Stimulated activated CD4-positive, alpha-beta T cell treated with anti-CD3 and anti-CD28 coated beads, TNF-alpha, amount 100 ng/mL, for 24 hours (primary cell): ENCODE data around the gene FOXA1.

ENCODE experiments used
- DNase-seq, 3 experiments: peaks; one replicate each; pipeline ENCODE4 v3.0.0-alpha.2; 2020; ENCODE audit warnings: low read depth in 3 of 3

FOXA1 gene

DNA sequence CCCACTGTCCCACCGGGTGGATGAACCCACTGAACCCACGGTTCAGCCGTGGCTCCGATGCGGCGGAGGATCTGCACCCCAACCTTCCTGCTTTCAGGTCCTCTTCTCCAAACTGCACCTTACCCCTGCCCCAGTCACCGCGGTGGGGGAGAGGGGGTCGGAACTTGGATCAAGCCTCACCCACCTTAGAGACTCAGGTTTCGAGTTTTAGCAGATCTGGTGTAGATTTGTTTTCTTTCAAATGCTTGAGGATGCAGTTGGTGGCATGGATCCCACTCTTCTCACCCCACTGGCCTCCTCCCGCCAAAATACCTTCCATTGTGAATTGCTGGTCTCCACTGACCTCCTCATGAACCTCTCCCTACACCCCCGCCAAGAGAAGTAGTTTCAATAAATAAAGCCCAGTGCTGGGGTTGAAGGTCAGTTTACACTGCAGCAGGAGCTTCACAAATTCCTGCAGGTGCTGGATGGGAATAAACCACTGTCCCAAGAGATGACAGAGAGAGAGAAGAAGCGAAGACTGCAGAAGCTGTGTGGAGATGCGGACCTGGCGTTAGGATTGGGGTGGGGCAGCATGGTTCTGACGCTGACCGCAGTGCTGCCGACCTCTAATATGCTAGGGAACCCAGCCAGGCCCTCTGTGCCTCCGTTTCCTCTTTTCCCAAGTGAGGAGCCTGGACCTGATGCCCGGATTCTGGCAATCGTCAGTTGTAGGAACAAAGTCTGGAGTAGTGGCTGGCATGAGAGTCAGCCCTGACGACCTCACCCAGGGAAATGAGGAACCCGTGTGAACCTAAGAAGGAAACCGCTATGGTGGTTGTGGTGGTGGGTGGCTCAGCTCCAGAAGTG, 7.8 kb upstream of the FOXA1 start:
- DNase-seq, result no peak

DNA sequence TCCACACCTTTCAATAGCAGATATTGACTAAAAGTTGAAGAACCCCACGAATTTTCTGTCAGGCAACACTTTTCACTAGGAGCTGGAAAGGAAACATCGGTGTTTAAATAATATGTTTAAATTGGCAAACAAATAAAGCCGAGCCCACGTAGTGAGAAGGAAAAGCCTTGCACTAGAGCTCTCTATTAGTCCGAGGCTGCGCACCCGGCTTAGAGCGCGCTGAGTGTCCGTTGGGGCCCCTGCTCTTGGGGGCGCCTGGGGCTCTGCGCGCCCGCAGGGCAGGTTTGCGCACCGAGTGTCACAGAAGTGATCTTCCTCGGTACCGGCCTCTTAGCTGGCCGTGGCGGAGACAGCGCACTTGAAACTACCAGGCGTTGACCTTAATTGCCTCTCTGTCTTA, 6.8 kb upstream of the FOXA1 start:
- no peak for DNase-seq

DNA sequence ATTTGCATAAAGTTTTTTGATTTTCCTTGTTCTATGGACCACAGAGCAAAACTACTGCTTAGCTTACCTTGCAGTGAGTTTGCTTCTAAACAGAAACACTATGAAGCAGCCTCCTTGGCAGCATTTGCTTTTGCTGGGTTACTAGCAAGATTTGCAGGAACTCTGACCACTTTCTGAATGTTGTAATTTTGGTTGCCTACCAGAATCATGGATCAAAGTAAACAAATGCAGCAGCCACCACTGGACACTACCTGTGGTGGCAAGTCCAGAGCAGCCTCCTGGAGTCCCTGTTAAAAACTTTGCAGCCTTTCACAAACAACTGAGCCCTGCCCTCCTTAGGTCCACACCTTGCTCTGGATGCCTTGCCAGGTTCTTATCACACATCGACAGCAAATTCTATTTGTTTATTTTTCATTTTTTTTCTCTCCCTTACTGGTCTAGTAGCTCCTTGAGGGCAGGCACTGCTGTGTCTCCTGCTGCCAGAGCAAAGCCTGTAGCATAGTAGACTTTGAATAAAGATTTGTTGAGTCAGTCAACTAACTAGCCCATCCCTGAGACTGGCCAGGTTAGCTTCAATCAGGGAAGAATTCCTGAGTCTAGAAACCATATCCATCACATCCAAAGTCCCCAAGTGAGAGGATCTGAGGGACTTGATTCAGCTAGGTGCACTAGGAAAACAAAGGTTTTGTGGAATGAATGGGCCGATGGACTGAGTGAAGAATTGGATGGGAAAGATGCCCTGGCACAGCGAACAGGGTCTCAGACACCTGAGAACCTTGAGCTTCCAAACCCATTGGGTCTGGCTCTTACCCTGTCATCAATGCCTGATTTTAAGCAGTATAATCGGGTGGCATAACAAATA, 6.1 kb upstream of the FOXA1 start:
- no peak for DNase-seq

DNA sequence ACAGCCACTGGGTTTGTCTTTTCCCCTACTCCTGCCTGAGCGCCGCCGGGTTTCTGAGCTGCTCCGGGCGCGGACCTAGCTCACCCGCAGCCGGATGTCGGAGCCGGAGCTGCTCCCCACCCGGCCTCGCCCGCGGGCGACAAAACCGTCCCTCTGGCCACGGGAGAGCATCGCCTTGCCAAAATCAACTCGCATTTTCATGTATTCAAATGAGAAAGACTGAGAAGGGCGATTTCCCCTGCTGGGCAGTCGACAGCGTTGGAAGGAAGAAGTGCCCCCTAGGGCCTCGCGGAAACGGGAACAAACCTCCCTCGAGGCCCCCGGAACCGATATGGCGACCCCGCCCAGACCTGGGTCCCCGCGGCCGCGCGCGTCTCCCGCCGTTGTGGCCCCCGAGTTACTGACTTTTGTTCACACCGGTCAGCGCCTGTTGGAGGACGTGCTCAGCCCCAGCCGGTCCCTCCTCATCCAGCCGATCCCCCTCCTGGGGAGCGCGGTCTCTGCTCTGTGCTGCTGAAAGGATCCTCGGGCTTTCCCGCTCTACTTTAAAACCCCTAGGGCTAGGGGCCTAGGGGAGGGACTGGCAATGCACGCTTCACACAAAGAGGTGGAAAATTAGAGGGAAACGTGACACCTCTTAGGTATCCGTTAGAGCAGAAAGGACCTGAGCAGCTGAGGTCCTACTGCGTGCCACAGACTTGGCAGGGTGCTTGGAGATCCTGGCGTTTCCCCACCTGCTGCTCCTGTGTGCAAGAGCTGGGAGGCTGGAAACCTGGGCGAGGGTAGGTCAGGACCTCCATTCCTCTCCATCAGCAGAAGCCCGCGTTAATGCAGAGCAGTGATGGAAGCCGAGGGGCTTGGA, 4.7 kb upstream of the FOXA1 start:
- DNase-seq, result no peak

DNA sequence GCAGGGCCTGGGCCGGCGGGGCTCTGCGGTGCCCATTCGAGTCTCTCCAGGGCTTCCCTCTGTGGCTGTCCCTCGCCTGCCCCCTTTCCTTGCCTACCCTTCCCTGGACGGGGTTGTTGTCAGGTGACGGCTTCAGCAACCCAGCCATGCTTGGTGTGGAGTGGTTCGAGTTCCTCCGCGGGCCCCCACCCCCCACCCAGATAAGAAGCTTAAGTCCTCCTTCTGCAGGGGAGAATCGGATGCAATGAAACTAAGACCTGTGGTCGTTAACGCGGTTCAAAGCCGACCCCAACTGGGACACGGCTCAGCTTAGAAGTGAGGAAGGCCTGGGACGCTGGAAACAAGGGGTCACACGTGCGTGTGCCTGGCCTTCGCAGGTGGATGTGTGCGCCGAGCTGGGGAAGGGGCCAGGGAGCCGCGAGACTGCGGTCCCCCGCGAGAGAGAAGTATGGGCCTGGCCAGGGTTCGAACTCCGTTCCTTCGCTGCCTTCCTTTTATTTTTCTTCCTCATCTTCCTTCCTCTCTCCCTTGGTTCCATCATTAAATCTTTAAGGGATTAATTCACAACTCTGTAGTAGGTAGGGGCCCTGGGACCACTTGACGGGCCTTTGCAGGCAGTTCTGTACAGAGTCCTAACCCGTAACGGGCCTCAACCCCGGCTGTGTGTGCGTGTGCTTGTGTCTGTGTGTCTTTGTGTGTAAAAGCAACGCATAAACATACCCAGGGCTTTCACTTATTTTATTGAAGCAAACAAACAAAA, 3.9 kb upstream of the FOXA1 start:
- DNase-seq, result no peak

DNA sequence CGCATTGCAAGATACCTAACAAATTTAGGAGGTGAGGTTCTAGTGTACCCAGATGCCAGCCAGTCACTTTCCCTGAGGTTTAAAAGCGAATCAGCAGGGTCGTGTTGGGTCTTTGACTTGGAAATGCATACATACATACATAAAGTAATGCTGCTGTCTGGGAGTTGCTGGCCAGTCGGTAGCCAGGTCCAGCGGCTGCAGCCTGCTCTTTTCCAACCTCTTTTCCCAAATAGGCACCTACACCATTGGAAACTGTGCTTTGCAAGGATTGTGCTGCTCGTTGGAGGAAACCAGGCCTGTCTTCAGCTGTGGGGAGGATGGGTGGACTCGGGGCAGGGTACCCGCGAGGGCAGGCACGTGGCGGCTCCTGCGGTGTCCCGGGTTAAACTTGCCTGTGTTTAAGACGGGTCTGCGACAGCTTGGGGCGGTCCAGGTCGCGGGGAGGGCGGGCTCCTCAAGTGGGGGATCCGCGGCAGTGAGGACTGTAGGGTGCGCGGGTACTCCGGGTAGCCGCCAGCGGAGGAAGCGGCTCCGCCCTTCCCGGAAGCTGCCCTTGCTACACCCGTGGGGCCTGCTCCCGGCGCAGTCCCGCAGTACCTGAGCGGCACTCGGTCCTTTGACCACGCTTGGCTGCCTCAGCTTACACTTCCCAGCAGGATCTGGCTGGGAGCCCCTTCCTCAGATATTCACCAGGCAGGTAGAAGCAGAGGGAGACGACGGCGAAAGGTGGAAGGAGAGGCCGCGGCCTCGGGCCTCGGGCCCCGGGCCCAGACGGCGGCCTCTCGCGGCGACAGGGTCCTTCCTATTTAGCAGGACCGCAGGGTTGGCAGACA, 3.1 kb upstream of the FOXA1 start:
- no peak for DNase-seq

DNA sequence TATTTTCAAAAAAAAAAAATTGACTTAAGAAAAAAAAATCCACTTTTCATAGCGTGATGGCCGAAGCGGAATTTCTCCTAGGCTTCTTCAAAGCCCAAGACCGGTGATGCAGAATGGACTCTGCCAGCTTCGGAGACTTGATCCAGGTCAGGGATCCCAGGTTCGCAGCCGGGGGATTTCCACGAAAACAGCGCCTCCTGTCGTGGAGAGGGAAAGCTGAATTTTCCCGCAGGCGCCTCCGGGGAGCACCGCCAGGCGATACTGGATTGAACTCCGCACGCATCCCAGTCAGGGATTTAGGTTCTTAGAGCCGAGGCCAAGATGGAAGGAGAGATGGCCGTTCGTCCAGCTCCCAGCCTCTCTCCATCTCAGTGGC, 2.5 kb upstream of the FOXA1 start:
- no peak for DNase-seq

DNA sequence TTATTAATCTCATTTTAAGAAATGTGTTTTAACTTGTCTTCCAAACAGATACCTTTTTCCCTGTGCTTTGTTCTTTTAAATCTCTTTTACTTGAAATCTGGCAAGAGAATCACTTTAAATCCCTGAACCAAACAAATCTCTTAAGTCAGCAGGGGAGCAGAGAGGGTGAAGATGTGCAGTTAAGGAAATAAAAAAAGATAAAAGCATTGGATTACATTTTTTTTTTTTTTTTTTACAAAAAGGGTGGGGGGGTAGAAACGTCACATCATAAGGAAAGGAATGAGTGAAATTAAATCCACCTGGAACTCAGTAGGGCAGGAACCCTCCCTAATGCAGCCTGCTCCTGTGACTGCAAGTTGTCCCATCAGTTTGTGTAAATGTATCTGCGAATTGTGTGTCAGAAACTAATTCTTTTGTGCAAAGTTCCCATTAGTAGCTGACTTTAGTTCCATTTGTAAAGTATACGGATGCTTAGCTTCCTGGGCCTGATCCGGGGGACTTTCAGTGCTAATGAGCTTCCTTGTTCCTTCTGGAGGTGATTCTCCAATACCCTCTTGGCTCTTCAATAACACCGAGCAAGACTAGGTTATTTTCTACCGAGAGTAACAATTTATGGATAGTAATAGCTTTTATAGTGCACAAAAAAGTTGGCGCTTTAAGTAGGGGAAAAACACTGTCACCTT, 1.9 kb upstream of the FOXA1 start:
- DNase-seq, result no peak

DNA sequence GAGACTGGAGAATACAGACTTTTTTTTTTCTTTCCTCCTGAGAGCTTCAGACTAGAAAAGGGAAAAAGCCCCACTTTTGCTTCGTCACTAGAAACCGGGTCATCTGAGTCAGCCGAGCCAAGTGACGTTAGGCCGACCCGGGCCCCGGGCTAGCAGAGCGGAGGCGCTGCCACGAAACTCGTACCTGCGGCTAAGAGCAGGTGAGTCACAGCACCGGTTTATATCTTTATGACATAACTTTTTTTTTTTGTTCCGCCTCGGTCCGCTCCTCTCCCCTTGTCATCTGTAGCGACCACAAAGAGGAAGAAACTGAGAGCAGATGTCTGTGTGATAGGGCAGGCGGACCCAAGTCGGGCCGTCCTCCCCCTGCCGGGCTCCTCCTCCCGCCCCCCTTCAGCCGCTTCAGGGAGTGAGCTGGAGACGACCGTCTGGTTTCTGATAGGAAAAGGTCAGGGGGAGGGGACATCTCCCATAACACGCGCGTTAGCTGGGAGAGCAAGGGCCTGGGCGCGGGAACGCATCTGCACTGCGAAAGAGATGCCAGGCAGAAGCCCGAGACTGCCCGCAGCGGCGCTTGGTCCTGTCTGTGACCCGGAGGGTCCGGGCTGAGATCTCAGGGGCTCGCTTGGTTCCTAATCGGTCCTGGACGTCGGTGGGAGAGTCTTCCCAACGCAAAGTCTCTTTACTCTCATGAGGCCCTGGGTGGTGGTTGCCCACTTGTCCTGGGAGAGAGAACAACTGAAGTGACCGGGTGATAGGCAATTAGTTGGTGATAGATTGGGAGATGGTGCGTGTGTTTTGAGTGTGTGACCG, 966 bp upstream of the FOXA1 start:
- DNase-seq, result peak; percentile 53 to 77 (median 58)

DNA sequence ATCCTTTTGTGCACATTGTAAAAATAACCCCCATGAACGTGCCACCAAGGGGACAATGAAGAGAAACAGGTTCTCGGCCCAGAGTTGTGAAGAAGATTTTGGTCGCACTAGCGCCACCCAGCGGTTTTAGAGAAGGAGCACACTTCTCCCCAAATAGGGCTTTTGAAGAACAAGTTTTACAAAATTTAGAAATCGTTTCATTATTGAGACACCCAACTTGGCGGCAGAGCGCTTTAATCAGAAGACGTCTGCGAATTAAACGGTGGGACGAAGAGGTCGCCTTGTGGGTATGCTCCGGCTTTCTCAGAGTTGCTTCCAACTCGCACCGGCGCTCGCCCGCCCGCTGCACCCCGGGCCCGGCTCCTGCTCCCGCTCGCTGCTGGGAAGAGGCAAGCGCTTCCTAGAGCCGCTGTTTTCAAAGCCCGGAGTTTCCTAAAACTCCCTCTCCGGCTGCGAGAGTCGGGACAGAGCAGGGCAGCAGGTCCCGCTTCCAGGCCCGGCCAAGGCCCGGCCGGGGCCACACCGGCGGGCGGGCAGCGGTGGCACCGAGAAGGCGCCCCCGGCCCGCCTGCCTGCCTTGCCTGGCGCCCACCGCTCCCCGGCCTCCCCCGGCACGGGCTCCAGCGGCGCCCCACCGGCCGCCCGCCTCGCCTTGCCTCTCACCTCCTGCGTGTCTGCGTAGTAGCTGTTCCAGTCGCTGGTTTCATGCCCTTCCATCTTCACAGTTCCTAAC, 645 bp downstream of the FOXA1 start:
- no peak for DNase-seq

DNA sequence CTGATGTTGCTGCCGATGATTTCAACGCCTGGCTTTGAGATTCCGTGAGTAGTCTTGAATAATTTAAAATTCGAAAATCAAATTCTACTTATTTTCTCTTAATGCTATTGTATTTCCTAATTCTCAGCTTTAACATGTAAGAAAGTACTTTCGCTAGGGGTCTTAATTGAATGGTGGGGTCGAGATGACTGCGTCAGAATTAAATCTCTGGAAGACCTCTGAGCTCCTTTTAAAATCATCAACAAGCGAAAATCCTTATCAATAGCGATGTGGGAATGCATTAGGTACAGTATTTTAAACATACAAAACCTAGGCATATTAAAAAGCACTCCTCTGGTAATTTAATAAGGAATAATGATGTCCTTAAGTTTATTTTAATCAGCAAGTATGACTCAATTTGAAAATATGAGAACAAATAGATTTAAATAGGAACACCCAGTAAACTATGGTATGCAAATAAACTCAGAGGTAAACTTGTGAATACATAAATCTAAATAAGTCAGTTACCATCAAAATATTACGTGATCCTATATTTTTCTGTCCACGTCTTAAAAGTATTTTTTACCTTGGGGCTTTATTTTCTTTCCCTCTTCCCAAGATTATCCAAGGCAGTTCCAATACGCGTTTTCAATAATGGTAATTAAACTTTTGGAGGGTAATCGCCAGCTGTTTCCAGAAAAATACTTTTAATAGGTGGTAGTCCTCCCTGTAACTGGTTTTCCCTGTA, 1.4 kb downstream of the FOXA1 start:
- no peak for DNase-seq

DNA sequence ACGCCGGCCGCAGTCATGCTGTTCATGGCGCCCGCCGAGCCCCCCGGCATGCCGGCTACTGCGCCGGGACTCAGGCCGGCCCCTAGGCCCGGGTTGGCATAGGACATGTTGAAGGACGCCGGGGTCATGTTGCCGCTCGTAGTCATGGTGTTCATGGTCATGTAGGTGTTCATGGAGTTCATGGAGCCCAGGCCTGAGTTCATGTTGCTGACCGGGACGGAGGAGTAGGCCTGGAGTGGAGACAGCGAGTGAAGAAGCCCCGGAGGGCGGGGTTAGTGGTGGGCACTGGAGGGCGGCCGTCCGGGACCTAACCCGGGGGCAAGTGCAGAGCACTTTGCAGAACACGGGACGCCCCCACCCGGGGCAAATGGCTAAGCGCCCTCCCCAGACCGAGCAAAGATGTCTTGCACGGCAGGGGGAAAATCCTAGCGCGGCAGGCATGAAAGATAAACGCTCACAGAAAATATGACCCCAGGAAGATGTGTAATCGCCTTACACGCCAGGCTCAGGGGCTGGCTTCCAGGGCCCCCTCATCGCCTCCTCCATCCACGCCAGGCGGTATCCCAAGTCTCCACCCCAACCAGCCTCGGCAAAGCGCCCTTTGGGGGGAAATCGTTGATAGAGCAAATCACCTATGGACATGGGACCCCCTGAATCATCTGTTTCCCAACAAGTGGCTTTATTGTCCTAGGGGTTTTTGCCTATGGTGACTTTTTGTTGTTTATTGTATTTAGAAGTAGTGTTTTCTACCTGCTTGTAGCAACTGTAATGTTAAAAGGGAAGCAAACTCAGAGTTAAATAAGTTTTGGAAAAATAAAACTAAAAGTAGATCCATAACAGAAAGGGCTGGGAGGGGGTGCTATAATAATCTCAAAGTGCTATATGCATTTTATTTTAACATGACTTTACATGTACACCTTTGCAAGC, 2.3 kb downstream of the FOXA1 start:
- DNase-seq, result no peak

DNA sequence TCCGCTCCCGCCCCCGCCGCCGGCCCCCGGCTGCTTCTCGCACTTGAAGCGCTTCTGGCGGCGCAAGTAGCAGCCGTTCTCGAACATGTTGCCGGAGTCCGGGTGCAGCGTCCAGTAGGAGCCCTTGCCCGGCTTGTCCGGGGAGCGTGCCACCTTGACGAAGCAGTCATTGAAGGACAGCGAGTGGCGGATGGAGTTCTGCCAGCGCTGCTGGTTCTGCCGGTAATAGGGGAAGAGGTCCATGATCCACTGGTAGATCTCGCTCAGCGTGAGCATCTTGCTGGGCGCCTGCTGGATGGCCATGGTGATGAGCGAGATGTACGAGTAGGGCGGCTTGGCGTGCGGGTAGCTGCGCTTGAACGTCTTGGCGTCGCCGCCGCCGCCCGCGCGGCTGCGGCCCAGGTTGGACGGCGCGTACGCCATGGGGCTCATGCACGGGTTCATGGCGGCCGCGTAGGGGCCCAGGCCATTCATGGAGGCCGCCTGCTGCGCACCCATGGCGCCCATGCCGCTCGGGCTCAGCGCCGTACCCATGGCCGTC, 3.0 kb downstream of the FOXA1 start:
- no peak for DNase-seq

DNA sequence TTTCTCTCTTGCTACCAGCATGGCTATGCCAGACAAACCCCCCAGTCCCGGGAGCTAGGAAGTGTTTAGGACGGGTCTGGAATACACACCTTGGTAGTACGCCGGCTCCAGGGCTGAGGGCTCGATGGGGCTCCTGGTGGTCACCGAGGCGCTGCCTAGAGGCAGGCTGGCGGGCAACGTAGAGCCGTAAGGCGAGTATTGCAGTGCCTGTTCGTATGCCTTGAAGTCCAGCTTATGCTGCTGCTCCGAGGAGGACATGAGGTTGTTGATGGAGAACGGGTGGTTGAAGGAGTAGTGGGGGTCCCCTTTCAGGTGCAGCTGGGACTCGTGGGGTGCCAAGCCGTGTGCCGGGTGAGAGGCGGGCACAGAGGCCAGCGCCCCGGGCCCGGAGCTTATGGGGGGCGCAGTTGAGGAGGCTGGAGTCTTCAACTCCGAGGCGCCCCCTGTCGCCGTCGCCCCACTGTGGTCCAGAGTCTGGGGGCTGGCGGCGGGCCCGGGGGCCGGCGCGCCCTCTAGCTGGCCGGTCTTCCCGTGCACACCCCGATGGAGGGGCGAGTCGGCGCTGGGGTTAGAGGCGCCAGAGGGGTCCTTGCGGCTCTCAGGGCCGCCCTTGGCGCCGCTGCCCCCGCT, 3.6 kb downstream of the FOXA1 start:
- no peak for DNase-seq

DNA sequence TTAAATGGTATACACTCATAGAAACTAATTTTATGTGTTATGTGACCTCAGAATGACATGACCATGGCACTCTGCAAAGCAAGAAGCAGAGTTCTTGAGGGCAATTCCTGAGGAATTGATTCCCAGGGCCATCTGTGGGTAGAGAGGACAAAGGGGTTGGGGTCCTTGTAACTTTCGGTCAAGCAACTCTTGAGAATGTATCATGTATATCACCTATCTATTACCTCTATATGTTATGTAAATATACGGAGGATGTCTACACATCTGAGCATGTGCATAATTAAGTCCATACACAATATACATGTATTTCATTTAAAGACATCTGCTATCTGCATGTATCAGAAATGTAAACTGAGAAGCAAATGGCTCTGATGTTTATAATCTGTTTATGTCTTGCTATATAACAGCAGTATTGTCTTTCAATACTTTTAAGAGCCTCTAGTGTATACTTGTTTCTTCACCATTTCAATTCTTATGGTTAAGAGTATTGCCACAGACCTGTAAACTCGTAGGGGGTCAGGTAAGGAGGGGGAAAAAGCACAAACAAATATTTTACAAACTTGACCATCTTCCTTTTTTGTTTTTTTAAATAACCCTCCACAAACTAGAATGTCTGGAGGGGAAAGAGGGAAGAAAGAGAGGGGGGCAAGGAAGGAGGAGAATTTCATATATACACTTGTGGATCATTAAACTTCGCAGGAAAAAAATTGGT, 4.5 kb downstream of the FOXA1 start:
- DNase-seq, result no peak
